IPS-18a (cell line): ENCODE results near the gene SIDT2.

Experiments
- H3K27ac ChIP-seq: one replicate; pipeline ENCODE4 v1.5.1; 2013; ENCODE audit warnings: low read length
- H3K27me3 ChIP-seq: one replicate; pipeline ENCODE4 v1.6.1; 2013; ENCODE audit warnings: mild to moderate bottlenecking, low read length; ENCODE audit not compliant: control insufficient read depth, insufficient read depth
- H3K36me3 ChIP-seq: one replicate; pipeline ENCODE4 v1.6.1; 2013; ENCODE audit warnings: low read depth, low read length; ENCODE audit not compliant: control insufficient read depth
- H3K4me1 ChIP-seq: one replicate; pipeline ENCODE4 v1.6.1; 2013; ENCODE audit warnings: low read depth, low read length; ENCODE audit not compliant: control insufficient read depth
- H3K4me3 ChIP-seq: one replicate; pipeline ENCODE4 v1.5.1; 2013; ENCODE audit warnings: low read length
- H3K9ac ChIP-seq: one replicate; pipeline ENCODE4 v1.6.1; 2013; ENCODE audit warnings: mild to moderate bottlenecking, low read length, moderate library complexity
- H3K9me3 ChIP-seq: one replicate; pipeline ENCODE4 v1.6.1; 2013; ENCODE audit warnings: low read depth, low read length; ENCODE audit not compliant: control insufficient read depth

SIDT2 gene

DNA sequence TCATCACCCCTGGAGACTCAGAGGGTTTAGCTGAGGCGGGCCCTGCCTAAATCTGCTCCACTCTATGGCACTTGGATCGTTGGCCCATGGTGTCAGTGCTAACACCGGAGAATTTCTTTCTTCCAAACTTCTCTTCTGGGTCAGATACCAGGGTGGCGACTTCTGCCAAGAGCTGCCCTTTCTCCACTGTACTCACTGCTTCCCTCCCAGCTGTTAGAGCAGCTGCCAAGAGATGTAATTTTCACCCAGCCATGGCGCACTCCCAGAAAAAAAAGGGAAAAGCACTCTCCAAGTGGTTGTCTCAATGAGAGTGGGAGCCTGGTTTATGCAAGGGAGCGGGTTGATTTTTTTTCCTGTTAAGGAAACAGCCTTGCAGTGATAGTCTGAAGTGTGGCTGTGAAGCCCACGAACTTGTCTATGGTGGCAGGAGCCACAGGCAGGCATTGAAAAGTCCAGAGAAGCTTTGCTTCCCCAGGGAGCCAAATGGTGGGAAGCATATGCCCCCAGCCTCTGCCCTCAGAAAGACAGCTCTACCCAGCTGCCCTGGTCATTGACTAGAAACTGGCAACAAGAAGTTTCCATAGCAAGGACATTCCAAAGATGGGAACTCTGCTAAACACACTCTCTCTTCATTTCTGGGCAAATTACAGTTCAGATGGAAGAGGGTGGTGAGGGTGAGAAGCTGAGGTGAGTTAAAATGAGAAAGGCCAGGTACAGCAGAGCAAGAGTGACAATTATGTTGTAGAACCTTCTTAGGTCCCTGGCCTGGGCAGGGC is 42.6 kb downstream of the SIDT2 start:
- H3K9ac ChIP-seq, result no peak overlapping the region

DNA sequence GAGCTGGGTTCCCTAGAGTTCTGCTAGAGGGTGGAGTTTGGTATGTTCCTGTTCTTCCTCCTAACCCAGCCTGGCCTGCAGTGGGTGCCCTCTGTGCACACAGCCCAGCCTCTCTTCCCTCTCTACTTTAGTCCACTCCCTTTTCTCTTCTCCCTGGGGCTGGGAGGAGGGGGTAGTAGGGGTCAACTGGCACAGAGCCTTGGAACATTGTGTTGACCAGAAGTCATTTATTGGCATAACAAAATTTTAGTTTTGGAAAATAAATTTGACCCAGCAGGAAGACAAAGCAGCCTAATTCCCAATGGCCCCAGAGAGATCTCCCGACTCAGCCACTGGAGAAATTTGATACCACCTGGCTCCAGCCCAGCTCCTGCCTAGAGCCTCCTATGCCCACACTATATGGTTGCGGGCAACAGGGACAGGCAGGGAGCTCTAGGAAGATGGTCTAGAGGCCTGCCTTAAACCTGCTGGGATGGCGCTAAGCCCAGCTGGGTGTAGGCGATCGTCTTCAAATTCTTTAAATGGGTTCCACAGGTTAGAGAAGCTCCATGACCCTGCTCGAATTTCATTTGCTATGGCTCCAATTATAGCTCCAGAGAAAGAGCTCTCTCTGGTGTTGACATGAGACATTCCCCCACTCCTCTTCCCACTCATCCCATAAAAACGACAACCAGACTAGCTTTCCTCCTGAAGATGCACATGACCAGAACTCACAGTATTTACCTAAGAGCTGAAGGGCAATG is 43.4 kb downstream of the SIDT2 start:
- peaks cover 23% of the 10 kb centered on the region for H3K36me3 ChIP-seq
- H3K27me3 ChIP-seq, result no peaks in the 10 kb centered on the region
- no peak overlapping the region for H3K9ac ChIP-seq
- H3K4me3 ChIP-seq, result no peak overlapping the region
- no peak overlapping the region for H3K27ac ChIP-seq
- no peaks in the 10 kb centered on the region for H3K4me1 ChIP-seq
- H3K9me3 ChIP-seq, result no peaks in the 10 kb centered on the region

More for the DNA sequence above, 42.6 kb downstream of the SIDT2 start:
- Histone ChIP-seq H3K27me3 (no peaks in the 10 kb centered on the region), H3K4me3 (no peak overlapping the region), H3K36me3 (peaks cover 23% of the 10 kb centered on the region), H3K9me3 (no peaks in the 10 kb centered on the region), H3K4me1 (no peaks in the 10 kb centered on the region), H3K27ac (no peak overlapping the region)

DNA sequence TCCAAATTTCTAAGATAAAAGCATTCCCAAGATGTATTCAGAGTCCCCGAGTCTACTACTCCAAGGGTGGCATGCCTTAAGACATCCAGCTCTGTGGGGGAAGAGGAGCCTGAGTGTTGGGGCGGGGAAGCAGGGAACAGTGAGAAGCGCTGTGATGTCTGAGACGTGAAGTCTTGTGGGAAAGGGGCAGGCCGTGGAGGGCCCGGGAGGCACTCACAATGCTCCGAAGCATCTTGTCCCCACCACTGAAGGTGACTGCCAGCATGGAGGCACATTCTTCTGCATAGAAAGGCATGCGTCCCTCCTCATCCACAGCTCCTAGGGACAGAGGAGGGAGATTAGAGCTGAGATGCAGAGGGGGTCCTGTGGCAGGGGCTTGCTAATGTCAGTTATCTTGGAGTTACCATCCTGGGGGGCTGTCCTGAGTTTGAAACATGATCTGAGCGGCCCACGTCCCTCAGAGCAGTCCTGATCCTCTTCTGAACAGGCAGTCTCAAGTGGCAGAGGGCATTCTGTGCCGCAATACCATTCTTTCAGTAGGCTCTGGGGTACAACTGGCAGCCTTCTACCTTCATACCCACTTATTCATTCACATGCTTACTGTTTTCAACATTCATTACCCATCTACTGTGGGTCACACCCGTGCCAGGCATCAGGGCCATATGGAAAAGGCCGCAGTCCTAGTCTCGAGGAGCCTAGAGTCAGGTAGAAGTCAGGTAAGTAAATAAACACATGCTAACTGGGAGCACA is 44.6 kb downstream of the SIDT2 start:
- no peaks in the 10 kb centered on the region for H3K27me3 ChIP-seq
- no peaks in the 10 kb centered on the region for H3K9me3 ChIP-seq
- no peak overlapping the region for H3K27ac ChIP-seq
- H3K9ac ChIP-seq, result no peak overlapping the region
- no peak overlapping the region for H3K4me3 ChIP-seq
- no peaks in the 10 kb centered on the region for H3K4me1 ChIP-seq
- H3K36me3 ChIP-seq, result peaks cover 25% of the 10 kb centered on the region

DNA sequence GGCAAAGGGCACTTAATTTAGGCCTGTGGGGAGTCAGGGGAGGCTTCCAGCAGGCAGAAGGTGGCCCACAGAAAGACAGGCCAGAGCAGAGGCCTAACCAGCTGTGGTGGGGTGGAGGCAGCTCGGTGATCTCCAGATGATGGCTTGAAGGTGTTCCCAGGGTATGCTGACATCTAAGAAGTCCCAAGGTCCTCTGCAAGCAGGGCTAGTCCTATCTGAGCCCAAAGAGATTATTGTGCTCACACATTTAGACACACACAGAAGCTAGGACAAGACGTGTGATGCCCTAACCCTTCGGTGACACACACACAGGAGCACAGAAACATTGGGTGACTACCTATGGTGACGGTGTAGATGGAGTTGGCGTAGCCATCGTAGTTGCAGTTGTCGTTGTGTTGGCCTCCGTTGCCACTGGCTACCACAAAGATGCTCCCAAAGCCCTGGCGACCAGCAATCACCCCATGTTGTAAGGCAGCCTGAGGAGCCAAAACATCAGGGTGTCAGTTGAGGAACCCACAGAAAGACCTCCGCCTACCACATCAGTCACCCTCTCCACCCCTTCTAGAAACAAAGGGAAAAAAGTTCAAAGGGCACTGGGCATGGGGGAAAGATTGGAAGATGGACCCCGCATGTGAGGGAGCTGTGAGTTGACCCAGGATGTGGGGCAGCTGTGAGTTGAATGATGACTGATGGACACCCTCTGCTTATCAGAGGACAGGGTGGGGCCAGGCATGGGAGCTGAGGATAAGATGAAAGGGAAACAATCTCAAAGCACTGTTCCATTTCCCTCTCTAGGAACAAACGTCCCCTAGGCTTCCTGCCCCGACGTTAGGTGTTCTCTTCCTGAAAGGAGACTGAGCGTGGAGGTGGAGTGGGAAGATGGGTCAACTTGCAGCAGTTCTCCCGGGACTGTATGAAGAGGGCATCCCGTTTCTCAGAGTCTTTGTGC is 45.5 kb downstream of the SIDT2 start:
- H3K9me3 ChIP-seq, result no peaks in the 10 kb centered on the region
- H3K36me3 ChIP-seq, result peaks cover 25% of the 10 kb centered on the region
- H3K27me3 ChIP-seq, result no peaks in the 10 kb centered on the region
- H3K27ac ChIP-seq, result no peak overlapping the region
- no peak overlapping the region for H3K9ac ChIP-seq
- no peaks in the 10 kb centered on the region for H3K4me1 ChIP-seq
- H3K4me3 ChIP-seq, result no peak overlapping the region

DNA sequence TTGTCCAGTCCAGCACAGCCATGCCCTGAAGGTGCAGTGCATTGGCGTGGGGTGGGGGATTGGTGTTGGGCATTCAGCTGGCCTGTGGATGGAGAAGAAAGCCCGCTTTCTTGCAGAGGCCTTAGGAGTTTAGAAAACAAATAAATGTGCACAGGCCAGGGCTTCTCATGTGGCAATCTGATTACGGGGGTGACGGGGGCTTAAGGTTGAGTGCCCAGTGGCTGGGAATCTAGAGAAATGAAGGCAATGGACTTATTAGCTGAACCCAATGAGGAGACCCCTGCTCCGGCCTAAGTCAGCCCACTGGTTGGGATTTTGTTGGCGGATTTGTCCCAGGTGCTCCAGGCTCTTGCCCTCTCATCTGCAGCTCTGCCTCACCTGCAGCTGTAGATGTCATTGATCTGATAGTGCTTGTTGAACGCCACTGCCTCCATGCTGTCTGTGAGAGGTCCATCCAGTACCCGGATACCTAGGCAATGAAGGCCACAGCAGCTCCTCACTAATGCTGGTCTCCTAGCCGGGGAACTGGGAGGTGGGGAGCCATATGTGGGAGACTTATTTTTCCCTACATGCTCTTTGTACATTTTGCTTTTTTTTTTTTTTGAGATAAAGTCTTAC is 47.1 kb downstream of the SIDT2 start:
- Histone ChIP-seq H3K9ac (no peak overlapping the region), H3K4me1 (no peaks in the 10 kb centered on the region), H3K36me3 (peaks cover 21% of the 10 kb centered on the region), H3K9me3 (no peaks in the 10 kb centered on the region), H3K27ac (no peak overlapping the region), H3K4me3 (no peak overlapping the region), H3K27me3 (no peaks in the 10 kb centered on the region)

DNA sequence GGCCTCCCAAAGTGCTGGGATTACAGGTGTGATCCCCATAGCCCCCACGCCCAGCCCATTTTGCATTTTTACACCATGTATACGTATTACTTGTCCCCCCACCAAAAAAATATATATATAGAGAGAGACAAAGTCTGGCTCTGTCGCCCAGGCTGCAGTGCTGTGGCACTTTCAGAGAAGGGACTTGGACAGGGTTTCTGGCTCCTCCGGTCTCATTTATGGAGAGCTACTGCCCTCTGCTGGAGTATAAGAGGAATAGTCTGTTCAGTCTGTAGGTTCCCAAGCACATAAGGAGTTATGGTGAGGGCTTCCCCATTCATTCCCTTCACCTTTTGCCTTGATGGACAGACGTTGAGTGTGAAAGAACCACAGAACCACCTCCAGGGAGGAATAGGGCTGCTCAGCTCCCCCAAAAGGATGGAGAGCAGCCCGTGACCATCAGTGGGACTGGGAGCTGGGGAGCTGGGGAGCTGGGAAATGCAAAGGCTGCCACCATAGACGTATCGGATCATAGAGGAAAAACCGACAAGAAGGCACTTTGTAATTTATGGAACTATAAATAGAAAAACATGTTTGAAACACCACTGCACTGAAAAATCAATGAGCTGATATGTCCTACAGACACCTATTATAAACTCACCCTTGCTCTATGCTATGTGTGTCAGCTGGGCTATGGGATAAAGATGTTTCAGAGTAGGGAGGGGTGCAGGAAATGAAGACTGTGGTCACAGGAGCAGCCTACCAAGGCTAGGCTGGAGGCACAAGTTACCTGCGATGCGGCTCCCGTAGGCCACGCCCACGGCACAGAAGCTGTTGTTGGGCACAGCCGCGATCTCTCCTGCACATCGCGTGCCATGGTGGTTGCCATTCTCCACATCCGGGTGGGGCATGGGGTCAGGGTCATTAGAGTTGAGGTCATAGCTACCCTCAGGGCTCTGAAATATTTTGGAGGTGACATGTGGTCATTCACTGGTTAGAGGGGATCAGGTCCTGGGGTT is 48.1 kb downstream of the SIDT2 start:
- no peaks in the 10 kb centered on the region for H3K4me1 ChIP-seq
- H3K9ac ChIP-seq, result no peak overlapping the region
- H3K27me3 ChIP-seq, result no peaks in the 10 kb centered on the region
- H3K4me3 ChIP-seq, result no peak overlapping the region
- H3K9me3 ChIP-seq, result no peaks in the 10 kb centered on the region
- H3K27ac ChIP-seq, result no peak overlapping the region
- H3K36me3 ChIP-seq, result peaks cover 21% of the 10 kb centered on the region

DNA sequence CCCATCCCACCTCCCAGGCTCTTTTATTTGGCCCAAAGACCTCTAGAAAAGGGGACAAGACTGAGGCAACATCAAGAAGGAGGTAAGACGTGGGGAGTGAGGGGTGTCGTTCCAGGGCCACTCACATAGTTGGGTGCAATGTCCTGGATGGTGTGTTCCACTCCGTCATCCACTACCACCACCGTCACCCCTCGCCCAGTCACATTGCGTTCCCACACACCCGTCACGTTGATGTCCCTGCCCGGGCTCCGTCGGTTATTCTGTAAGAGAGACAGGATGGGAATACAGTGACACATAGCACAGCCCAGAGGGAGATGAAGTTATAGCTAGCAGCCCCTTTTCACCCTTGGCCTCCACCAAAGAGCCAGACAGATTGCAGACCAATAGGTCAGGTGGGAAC is 49.5 kb downstream of the SIDT2 start:
- no peak overlapping the region for H3K4me3 ChIP-seq
- no peaks in the 10 kb centered on the region for H3K27me3 ChIP-seq
- H3K36me3 ChIP-seq, result peaks cover 16% of the 10 kb centered on the region
- no peaks in the 10 kb centered on the region for H3K9me3 ChIP-seq
- H3K9ac ChIP-seq, result no peak overlapping the region
- H3K27ac ChIP-seq, result no peak overlapping the region
- no peaks in the 10 kb centered on the region for H3K4me1 ChIP-seq

DNA sequence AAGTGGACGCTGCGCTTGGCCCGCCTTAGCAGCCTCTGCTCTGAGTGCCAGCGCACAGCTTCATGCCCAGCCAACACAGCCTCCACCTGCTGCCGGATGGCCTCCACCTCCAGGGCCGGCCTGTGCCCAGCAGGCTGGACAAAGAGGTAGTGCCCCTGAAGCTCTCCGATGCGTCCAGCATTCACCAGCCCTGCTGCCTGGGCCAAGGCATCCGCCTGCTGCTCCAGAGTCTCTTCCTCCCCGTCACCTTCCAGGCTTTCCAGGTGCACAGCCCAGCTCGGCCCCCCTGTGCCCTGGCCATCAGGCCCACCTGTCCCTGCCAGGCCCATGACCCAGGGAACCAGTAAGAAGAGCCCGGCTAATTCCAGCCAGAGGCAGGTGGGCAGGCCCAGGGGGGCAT is 50.9 kb downstream of the SIDT2 start:
- Histone ChIP-seq H3K36me3 (peaks cover 19% of the 10 kb centered on the region), H3K27ac (no peak overlapping the region), H3K4me1 (peaks cover 7% of the 10 kb centered on the region), H3K9ac (no peak overlapping the region), H3K9me3 (no peaks in the 10 kb centered on the region), H3K27me3 (no peaks in the 10 kb centered on the region), H3K4me3 (no peak overlapping the region)

DNA sequence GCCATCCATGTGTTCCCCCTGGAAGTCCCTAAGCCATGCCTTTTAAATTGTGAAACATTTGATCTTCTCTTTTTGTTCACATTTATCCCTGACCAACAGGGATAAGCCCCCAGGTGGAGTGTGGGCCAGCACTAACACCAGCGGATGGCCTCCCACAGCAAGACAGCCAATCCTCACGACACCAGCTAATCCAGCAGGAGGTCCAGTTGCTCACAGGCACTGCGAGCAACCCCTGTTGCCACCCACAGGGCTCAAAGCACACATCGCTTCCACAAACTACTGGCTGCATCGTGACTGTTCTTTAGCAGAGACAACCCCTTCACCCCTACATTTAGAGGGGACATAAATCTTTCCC is 51.4 kb downstream of the SIDT2 start:
- no peak overlapping the region for H3K4me3 ChIP-seq

More for the DNA sequence above, 51.4 kb downstream of the SIDT2 start:
- no peaks in the 10 kb centered on the region for H3K27me3 ChIP-seq
- peaks cover 7% of the 10 kb centered on the region for H3K4me1 ChIP-seq
- H3K36me3 ChIP-seq, result peaks cover 21% of the 10 kb centered on the region
- no peak overlapping the region for H3K9ac ChIP-seq
- no peak overlapping the region for H3K27ac ChIP-seq
- H3K9me3 ChIP-seq, result no peaks in the 10 kb centered on the region
